Measurements from ENCODE around the gene PFDN1. TPM values are rescaled to one million over a fixed set of nuclear protein-coding genes. Genes with fewer than 3 reads are reported as not detected.

The PFDN1 gene
- total and polyA plus RNA-seq, 10 of the 15 experiments (the other 5 are each of a cell fraction or from before 2014, with no cell fraction given) = 62.9 to 193 (median 102) TPM

GRCh38 chr5:140337880-140338279, 35.0 kb upstream of the PFDN1 start (continued):
- TF ChIP-seq SREBF2 (IDR thresholded peaks at IDR 0.05; ENCODE audit: low read length) (no peak), ZNF384 (IDR thresholded peaks at IDR 0.05; ENCODE audit: borderline replicate concordance, low read depth, low read length) (no peak)

- H3K4me3 ChIP-seq = no peak overlapping the region
- H3K4me1 ChIP-seq (ENCODE audit: control insufficient read depth, insufficient read depth, low read length) = peaks cover 13% of the 10 kb centered on the region
- no peak overlapping the region for H2AFZ ChIP-seq (ENCODE audit: control insufficient read depth, low read depth, low read length)
- no peaks in the 10 kb centered on the region for H3K9me3 ChIP-seq (replicated peaks; ENCODE audit: control insufficient read depth, insufficient read depth, low read length)
- intact Hi-C loops (cut with micrococcal nuclease; ENCODE audit: unreplicated experiment) = no loop called here
- ChIA-PET POLR2A (interaction anchor here (0.7 to 2.2 kb wide), 2 partner anchors 9 to 80 kb away, joined by 3 to 8 read pairs; partner anchors contain the start of gene HBEGF), SMC1A (ENCODE audit: uncharacterized antibody, unreplicated experiment) (interaction anchor here (1.0 to 2.4 kb wide), 5 partner anchors 8 to 189 kb away, joined by 3 to 10 read pairs (median 4); no protein-coding TSS in a partner anchor), RAD21 (ENCODE audit: unreplicated experiment) (no interaction called here), CTCF (interaction anchor here (0.8 to 2.8 kb wide), 4 partner anchors 10 to 92 kb away, joined by 3 to 15 read pairs (median 6); partner anchors contain the start of gene HBEGF)
- no peak for DNase-seq (ENCODE audit: low read depth, low spot score)
- no peak overlapping the region for H3K9ac ChIP-seq (ENCODE audit: control insufficient read depth, insufficient read depth, low read length)
- no peaks in the 10 kb centered on the region for H4K20me1 ChIP-seq (ENCODE audit: control insufficient read depth, insufficient read depth)
- no peaks in the 10 kb centered on the region; a peak in 2 of 4 replicates for H3K36me3 ChIP-seq (ENCODE audit: control insufficient read depth in 2 of 2, insufficient read depth in 2 of 2, low read length in 1 of 2)
- TF ChIP-seq EED (IDR thresholded peaks at IDR 0.05; ENCODE audit: low read depth) = no peak
- no peak for TF ChIP-seq BRCA1 (IDR thresholded peaks at IDR 0.05; ENCODE audit: low read depth, low read length)
- no peak for TF ChIP-seq PBX3 (IDR thresholded peaks at IDR 0.05; ENCODE audit: insufficient replicate concordance, low read depth, low read length)
- no peak for FAIRE-seq
- ATAC-seq = no peak
- in situ Hi-C loops (cut with MboI) = no loop called here
- H3K4me2 ChIP-seq (ENCODE audit: control insufficient read depth, insufficient read depth) = no peak overlapping the region
- no peaks in the 10 kb centered on the region for H3K79me2 ChIP-seq (ENCODE audit: control insufficient read depth, insufficient read depth, low read length)
- H3K27ac ChIP-seq (ENCODE audit: control insufficient read depth, insufficient read depth) = no peak overlapping the region
- no TSS peak for BruUV-seq (replicated peaks)
- WGBS (ENCODE audit: insufficient coverage, insufficient replicate concordance, low lambda C conversion rate, missing lambda C conversion rate) = 59% methylated on average over 5 of the region's 5 CpGs
- H3K27me3 ChIP-seq (replicated peaks in 1 of 2; ENCODE audit: control insufficient read depth in 2 of 2, insufficient read depth in 2 of 2, low read length in 1 of 2) = no peaks in the 10 kb centered on the region
Measured at GRCh38 chr5:140336388-140336787, 33.5 kb upstream of the PFDN1 start.
